NCI-H524 (cell line): ENCODE results near the gene NTM.
"Not testable (repeated sequence)": the region's sequence is repeated elsewhere in the genome, so short reads cannot be mapped to it uniquely, and the experiment has no call there.

Source experiments
- DNase-seq, 2 experiments: peaks; one replicate each; lab custom pipeline; 2025; lab: John Stamatoyannopoulos, UW

NTM gene

DNA sequence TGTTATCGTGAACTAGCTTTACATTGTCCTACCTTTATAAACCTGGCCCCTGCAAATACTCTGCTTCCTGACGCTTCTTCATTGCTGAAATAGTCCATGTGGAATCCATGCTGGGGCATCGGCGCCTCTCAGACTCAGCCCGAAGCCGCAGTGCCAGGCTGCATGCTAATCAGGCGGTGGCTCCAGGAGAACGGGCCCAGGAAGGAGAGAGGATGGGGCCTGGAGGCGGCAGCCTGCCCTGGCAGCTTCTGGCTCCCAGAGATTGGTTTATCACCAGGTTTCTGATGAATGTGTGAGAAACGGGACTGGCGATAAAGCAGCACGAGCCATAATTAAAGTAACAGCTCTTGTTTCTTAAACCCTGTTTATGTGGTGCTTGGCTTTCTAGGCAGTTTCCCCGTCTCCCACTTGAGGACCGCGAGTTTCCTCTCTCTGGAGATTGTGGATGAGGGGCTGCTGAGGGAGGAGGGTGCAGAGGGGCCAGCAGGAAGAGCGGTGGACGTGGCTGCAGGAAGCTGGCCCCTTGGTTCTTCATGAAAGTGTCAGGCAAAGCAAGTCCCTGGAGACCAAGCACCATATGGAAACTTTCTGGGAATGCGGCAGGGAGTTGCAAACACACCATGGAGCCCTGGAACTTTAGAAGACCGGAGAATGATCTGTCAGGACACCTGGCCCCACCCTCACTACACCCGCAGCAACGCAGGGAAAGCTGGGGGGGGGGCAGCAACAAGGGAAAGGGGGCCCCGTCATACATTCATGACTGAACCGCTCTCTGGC lies 93.4 kb downstream of the NTM start:
- DNase-seq: peak; percentile 53 to 73

DNA sequence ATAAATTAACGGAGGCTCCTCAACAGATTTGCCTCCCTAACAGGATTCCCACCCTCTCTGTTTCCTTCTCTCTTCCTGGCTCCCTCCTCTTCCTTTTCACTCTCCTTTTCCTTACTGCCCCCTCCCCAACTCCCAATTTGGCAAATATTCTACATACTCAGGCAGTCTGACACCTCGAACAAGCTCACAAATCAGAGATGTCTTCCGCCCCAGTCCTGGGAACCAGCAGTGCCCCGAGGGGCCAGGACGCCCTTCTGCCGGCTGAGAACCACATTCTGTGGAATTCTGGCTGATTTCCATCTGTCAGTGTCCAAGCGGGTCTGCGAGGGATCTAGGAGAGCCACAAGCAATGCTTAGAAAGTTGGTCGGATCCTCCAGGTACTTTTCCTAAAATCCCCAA lies 94.0 kb downstream of the NTM start:
- DNase-seq: no peak

DNA sequence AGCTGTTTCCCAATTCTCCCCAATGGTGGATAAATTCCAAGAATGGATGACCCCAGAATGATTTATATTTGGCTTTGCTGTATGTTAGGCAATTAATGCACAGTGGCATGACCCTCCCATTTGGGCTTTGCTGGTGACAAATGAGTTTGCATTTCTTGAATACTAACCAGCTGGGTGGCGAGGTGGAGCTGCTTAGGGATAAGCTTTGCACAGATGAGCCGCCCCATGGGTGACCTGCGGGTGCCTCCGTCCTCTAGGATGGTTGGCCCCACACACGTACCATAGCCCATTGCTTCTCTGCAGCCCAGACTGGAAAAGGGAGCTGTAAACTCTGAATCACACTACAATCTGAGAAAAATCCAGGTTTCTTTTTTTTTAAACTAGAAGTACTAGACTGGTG lies 94.6 kb downstream of the NTM start:
- DNase-seq: no peak

DNA sequence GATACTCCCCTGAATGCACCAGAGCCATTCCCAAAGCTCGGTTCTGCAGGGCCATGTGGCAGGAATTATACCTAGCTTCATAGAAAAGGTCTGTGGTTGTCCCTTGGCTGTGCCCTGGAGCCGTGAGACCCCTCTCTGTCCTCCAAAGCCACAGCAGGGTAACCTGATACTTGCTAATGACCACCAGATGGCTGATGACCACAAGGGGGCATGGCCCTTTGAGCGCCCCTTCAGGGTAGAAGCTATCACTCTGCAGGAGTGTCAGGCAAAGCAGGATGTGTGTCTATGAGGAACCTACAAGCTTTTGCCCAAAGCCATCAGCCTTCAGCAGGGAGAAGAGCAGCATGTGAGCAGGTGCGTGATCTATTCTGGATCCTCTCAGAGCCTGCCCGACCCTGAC lies 95.3 kb downstream of the NTM start:
- DNase-seq: peak in 1 of 2 experiments; percentile 13

DNA sequence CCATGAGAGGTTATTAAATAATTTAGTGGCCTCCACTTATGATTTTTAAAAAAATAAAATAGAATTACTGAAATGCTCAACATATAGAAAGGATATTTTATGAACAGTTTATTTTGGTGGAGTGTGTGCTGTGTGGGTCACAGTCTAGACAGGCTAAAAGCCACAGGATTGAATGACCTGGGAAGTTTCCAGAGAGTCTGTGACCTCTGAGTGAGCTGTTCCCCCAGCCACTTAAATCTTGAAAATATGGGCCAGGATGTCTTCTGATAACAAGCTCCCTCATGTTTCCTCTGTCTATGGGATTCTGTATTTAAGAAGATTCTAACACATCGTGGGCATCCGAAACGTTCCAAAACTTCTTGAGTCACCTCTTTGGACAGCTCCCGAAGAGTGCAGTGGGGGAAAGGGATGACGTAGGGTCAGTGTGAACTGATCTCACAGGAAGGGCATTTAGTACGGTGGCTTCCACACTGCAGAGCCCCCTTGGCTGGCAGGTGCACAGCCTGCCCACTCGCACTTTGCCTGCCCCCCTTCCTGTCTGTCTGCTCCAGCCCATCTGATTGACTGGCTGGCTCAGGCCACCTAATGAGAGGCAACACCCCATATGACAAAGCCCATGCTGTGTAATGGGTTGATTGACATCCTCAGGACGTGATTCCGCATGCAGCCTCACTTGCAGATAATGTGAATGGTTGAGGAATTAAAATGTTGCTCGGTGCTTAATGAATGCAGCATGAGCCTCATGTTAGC lies 97.4 kb downstream of the NTM start:
- no peak for DNase-seq

DNA sequence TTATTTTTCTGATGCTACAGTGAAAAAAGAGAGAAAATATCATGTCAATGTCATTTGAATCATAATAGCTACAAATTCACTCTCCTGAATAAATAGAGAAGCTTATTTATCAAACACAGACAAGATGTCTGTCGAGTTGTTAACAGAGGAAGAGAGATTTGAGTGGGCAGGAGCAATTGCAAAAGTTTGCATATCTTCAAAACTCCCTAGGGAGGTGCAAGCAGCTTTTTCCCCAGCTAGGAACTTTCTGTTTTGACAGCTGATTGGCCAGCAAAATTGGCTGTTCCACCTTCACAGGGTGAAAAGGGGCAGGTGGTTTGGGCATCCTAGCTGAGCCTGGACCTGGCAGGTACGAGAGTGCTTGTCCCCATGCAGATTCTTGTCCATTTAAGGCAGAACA lies 98.2 kb downstream of the NTM start:
- no peak for DNase-seq

DNA sequence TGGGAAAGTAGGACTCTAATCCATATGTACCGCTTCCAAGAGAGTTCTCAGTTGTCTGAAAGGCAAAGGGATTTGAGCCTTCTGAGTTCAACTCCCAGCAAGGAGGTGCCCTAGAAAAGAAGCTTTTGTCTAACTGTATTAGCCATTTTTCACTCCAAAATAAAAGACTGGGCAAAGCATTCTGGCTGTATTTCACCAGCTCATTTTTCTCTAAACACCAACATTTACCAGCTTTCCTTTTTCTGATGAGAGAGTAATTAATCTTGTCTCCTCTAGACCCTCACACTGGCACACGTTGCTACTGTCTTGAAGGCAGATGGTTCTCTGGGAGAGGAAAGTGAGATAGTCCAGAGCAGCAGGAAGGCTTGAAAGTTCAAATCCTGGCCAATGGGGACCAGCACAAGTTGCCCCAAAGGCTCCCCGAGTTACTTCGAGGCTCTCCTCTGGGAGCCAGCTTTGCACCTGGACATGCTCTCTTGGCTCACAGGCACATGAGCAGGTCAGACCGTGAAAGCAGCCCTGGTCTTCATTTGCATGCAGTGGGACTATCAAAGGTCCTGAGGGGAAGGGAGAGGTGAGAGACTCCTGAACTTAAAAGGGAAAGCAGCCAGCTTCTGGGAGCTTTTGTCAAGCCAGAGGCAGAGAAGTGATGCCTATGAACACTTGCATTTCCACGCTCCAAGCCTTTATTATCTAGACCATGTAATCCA lies 100.0 kb downstream of the NTM start:
- no peak for DNase-seq

DNA sequence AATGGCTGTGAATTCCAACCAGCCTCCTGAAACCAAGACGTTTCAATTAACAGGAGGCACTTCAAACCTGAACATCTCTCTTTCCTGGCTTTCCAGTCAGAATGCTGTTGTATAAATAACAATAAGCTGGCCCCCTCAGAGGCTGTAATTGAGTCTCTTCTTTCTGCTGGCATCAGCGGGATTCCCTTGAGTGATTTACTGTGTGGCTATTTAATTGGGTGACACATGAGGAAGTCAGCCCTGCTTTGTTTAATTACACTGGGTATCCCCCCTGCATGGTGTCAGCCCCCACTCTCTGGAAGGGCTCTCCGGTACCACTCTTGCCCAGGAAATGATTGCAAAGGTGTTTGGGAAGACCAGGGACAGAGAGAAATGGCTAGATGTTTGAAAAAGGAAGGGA lies 101.6 kb downstream of the NTM start:
- DNase-seq: no peak

DNA sequence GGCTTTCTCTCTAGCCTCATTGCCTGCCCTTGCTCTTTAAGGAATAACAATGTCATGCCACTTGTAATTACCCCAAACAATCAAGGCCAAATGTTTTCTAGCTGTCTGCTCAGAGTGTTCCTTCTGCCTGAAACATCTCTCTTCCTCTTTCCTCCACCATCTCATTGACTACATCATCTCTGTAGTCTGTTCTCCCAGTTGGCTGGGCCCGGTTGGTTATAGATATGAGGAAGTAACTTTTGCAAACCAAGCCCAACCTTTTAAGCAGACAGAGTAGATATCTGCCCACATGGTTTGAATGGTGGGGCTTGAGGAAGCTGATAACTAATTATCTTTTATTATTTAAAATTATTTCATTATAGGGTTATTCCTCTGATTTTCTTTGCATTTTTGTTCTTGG lies 104.5 kb downstream of the NTM start:
- no peak for DNase-seq

DNA sequence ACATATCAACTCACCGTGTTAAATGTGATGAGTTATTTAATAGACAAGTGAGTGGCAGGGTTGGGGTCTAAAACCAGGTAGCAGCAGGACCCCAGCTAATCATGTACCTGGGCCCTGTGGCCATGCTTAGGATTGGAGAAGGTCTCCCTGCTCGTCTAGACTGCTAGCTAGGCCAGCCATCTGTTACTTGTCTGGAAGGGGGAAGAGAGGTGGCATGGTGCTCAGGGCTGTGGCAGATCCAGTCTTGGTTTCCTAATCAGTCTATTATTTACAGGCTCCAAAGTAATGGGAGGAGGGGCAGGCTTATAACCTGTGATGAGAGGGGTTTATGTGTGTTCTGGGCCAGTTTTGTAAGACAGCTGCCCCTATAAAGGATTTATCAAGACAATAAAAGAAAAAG lies 105.9 kb downstream of the NTM start:
- peak in 1 of 2 experiments; percentile 46 for DNase-seq

DNA sequence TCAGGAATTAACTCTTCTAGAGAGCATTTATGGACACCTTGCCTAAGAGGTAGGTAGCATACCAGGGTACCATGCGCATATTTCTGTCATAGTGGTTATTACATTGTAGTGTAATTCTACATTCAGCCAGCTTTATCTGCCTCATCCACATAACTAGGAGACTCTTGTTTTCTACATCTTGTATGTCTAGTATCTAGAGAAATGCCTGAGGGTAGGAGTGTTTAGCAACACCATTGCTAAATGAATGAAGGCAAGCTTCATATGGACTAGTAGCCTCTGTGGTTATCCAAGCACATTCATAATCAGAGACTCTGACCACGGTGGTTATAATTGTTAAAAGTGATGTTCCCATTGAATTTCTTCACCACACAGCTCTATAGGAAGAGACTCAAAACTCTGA lies 107.9 kb downstream of the NTM start:
- no peak for DNase-seq

DNA sequence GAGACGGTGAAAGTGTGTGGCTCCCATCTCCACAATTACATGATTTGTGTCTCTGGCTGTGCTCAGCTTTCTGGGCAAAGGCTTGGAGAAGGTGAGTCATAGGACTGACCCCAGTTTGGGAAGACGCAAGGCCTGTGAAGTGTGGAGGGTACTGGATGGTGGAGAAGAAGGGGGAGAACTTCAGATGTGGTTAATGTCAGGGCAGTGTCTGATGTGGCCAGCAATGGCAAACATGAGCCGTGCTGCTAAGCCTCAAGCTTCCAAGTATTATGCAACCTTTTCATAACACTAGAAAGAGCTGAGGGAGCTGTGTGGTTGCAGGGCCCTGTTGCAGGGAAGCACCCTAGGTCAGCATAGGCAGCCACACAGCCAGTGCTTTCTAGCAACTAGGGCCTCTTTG lies 110.9 kb downstream of the NTM start:
- no peak for DNase-seq

DNA sequence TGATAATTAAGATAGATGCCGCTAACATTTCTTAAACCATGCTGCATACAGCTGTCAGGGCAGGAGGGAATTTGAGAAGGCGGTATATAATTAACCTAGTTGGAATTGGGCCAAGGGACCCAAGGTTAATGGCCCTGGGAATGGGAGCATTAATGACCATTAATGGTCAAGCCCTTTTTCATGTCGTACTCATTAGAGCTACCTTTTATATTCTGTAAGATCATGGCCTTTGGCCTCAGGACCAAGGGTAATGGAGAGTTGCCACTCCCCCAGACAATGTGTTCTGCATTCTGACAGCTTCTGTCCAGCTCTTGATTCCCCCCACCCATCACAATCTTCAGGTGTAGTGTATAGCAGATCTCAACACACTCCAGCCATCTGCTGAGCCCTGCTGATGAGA lies 111.6 kb downstream of the NTM start:
- DNase-seq: peak; percentile 45 to 85

DNA sequence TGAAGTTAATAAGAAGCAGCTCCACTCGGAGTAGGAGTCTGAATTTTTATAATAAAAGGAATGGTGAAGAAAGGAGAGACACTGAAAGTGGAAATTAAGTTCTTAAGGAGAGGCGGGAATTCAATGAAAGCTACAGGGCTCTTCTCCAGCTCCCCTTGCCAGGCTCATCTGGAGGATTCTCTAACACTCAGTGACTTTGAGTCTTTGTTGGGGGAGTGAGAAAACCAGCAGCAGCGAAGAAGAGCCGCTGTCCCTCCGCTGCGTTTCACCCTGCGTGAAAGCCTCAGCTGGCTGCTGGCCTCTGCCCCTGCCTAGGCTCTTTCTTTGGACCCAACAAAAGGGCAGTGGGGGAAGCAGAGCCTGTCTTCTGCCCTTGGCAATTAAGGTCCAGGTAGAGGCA lies 113.0 kb downstream of the NTM start:
- DNase-seq: no peak

DNA sequence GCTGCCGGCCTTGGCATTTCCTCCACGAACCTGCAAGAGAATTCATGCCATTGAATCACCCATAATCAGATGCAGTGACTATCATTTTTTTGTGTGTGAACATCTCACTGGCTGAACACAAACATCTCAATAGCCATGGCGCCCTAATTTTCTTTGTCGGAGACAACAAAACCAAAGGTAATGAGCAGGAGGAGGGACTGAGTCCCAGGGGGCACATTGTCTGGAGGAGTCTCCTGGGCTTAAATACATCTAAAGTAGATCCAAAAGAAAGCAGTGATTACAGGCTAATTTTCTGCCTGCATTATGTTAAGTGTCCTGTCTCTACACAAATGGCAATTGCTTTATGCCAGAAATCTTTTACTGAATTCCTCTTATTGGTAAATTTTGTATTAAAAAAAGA lies 113.5 kb downstream of the NTM start:
- DNase-seq: no peak

DNA sequence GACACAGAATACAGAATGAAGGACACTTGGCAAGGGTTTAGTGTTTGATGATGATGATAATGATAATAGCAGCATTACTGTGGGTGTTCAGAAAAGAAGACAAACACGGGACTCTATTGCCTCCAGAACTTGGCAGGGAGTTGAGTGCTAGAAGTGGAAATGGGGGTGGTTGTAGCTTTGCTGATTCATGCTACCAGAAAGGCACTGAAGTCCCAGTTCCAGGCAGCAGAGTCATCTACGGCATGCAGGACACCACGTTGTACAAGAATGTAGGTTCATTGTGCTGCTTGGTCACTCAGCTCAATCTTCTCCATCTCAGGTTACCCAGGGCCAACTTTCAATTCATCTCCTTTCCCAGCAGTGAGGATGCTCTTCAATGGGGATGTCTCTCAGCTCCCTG lies 115.7 kb downstream of the NTM start:
- DNase-seq: no peak

DNA sequence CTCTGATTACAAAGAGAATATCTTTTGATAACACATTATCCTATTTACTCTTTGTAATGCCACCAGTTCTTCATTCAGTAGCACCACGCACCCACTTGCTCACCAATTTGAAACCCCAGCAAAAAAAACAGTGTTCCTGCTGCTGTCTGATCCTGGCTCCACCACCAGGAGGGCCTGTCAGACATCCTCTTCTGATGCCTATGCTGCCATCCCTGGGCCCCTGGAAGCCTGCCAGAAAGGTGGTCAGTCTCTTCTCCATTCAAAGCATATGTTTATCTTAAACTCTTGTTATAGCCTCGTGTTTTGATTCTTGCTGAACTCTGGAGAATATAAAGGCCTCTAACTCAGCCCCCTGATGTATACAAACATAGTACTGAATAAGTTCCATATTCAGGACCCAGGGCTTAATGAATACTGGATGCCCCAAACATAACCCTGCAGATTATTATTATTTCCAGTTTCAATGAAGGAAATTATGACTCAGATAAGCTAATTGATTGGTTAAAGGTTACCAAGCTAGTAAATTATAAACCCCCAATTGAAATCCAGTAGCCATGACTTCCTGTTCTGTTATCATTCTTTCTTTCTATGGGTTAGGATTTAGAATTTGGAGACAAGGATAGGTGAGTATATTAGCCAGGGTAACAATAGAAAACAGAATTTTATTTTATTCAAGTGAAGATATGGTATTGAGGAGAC lies 116.7 kb downstream of the NTM start:
- no peak for DNase-seq

DNA sequence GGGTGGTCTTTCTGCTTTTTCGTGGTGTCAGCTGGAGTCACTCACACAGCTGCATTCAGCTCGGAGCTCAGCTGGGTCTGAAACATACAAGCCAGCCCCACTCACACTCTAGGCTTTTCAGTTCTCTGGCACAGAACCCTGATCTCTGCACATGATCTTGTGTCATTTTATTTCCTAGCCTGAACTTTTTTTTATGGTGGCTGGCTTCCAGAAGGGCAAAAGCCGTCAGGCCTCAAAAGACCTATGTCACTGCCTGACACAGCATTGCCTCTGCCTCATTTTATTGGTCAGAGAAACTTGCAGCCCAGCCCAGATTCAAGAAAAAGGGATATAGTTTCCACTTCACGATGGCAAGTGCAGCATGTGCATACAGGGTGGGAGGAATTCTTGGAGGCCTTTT lies 117.8 kb downstream of the NTM start:
- no peak for DNase-seq

DNA sequence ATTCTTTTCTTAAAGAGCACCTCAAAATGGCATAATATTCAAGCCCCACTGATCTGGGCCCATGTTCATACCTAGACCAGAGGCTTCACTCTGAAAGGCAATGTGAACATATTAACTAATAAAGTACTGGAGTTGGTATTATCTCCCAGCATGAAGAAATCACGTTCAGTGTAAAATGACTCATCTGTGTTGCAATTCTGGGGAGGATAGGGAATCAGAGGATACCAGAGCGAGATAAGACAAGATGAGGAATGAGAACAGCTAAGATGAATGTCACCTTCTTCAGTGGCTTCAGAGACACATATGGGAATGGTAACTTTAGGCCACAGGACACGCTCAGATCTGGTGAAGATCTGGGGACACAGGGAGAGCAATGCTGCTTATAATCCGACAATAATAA lies 121.1 kb downstream of the NTM start:
- no peak for DNase-seq

DNA sequence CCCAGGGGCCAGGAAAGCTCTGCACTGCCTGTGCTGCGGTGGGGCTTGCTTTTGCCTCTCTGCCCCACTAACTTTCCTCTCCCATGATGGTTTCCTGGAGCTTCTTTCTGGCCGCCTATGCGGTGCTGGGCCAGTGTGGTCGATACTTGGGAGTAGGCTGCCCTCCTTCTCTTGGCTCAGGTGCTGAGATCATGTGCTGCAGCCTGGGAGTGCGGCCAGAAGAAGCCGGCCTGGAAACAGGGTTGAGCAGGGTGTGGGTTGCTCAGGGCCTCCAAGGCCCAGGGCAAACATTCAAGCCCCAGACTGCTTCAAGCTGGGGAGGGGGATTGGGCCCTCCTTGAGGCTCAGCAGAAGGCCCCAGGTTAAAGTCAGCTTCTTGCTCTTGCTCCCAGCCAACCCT lies 125.0 kb downstream of the NTM start:
- no peak for DNase-seq

DNA sequence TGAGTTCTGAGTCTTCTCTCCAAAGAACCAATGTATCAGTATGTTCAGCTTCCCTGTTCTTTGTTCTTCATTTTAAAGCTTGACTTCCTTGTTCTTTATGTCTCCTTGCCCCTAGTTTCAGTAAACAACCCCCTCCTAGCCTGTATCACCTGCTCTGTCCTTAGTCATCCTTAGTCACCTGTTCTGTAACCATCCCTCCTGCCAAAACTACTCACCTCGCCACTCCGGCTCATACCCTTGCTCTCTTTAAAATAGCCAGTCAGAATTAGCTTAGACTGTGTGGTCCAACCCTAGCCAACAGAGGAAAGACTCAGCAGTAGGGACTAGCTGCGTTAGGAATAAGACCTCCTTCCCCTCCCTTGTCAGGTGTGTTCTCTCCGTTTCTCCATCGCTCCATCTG lies 127.3 kb downstream of the NTM start:
- DNase-seq: not testable (repeated sequence)

DNA sequence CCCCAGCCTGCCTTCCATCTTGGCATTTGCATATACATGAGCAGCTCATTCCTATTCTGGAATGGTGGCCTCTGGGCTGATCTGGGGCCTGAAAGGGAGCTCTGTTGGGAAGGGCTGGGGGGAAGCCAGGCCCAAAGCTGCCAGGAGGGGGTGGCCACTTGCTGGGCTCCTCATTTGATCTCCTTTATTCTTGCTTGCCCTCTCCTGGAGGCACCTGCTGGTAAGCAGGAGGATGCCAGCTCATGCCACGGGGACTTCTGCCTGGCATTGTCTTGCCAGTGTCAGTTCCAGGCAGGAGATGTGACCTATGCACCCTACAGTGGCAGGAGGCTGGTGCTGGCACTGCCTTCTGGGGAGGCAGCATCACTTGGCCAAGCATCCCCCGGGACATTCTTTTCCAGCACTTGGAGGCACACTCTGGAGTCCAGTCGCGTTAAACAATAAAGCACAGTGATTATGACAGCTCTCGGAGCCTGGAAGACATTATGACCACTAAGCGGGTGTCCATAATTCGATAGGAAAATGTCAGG lies 128.3 kb downstream of the NTM start:
- DNase-seq: no peak
